K562 (cell line): ENCODE results near the gene RPTOR. TPM values are rescaled to one million over a fixed set of nuclear protein-coding genes. Genes with fewer than 3 reads are reported as not detected.

Source experiments
- ATAC-seq: fragments of 200-7000 bp; cut with Tn5 transposase; 3 replicates; pipeline ENCODE4 v1.9.1; 2020; ENCODE audit warnings: moderate library complexity
- BruUV-seq: library from RNA; stranded (reverse); fragments of 400-500 nt; replicated peaks from 2 replicates; lab custom pipeline; 2021; lab: Mats Ljungman, UMichigan
- CTCF ChIA-PET: fragments of 300-600 bp; formaldehyde crosslinking; extraction: SDS; loops from one replicate; lab custom pipeline; 2021; ENCODE audit warnings: low intra/inter-chr PET ratio; lab: Yijun Ruan, JAX
- POLR2A ChIA-PET: fragments of 300-600, 350-650 bp; sonication (Branson Sonifier 250); formaldehyde crosslinking; extraction: SDS; loops from one replicate; lab custom pipeline; 2021; ENCODE audit warnings: antibody characterized with exemption, inconsistent platforms; lab: Yijun Ruan, JAX
- DNase-seq, 4 experiments: peaks; one replicate each; pipeline versions ENCODE4 v3.0.0 to v3.0.0-alpha.2; 2011 to 2018; ENCODE audit warnings: low spot score in 3 of 4, mixed read lengths in 3 of 4; ENCODE audit errors: extremely low read depth in 1 of 4
- FAIRE-seq: peaks from 2 replicates; lab custom pipeline; 2011; peaks lifted over from hg19 to GRCh38; lab: Jason Lieb, UNC
- H2AFZ ChIP-seq: 2 replicates; pipeline ENCODE4 v1.6.0; 2011; ENCODE audit warnings: low read depth, low read length, control low read depth, inconsistent platforms
- H3K27ac ChIP-seq: fragments of 200-600 bp; 3 replicates; pipeline ENCODE4 v1.8.0; 2011; ENCODE audit warnings: low read depth, mild to moderate bottlenecking, control low read depth, inconsistent platforms, low read length, moderate library complexity, mixed read lengths; ENCODE audit errors: extremely low read depth
- H3K27me3 ChIP-seq, 2 experiments: fragments of 300-600 bp in 1 of 2; 2 replicates in 1 of 2; 3 replicates in 1 of 2; pipeline versions ENCODE4 v1.6.0 to v1.8.0; 2011; ENCODE audit warnings: inconsistent platforms in 2 of 2, low read length in 2 of 2, mild to moderate bottlenecking in 1 of 2, mixed read lengths in 1 of 2, moderate library complexity in 1 of 2; ENCODE audit not compliant: control insufficient read depth in 2 of 2, insufficient read depth in 2 of 2
- H3K36me3 ChIP-seq: fragments of 300-600 bp; 3 replicates; pipeline ENCODE4 v1.8.0; 2011; ENCODE audit warnings: mild to moderate bottlenecking, low read length, inconsistent platforms; ENCODE audit not compliant: control insufficient read depth, insufficient read depth
- H3K4me1 ChIP-seq, 2 experiments: fragments of 200-600 bp in 1 of 2; replicated peaks in 1 of 2; 2 replicates in 1 of 2; 3 replicates in 1 of 2; pipeline versions ENCODE4 v1.5.1 to v1.8.0; 2011; ENCODE audit warnings: inconsistent platforms in 2 of 2, low read length in 2 of 2, mild to moderate bottlenecking in 1 of 2, mixed read lengths in 1 of 2, moderate library complexity in 1 of 2; ENCODE audit not compliant: control insufficient read depth in 2 of 2, insufficient read depth in 2 of 2
- H3K4me2 ChIP-seq: 2 replicates; pipeline ENCODE4 v1.6.1; 2011; ENCODE audit warnings: low read length, control low read depth, inconsistent platforms, mixed read lengths; ENCODE audit not compliant: insufficient read depth
- H3K4me3 ChIP-seq: fragments of 200-600 bp; sonication (generic), shearing (Covaris generic); 2 replicates; pipeline ENCODE4 v1.5.1; 2016; ENCODE audit warnings: control low read depth, inconsistent platforms
- H3K79me2 ChIP-seq: fragments of 200-600 bp; 3 replicates; pipeline ENCODE4 v1.8.0; 2011; ENCODE audit warnings: low read length, inconsistent platforms; ENCODE audit not compliant: control insufficient read depth, insufficient read depth
- H3K9ac ChIP-seq, 2 experiments: 2 replicates each; pipeline versions ENCODE4 v1.6.0 to v1.6.1; 2011; ENCODE audit warnings: low read depth in 2 of 2, low read length in 2 of 2, control low read depth in 1 of 2, inconsistent platforms in 1 of 2, mild to moderate bottlenecking in 1 of 2, mixed read lengths in 1 of 2; ENCODE audit not compliant: insufficient read depth in 1 of 2
- H3K9me1 ChIP-seq: one replicate; pipeline ENCODE4 v1.6.0; 2011; ENCODE audit warnings: inconsistent platforms, mild to moderate bottlenecking, low read length, moderate library complexity; ENCODE audit not compliant: control insufficient read depth, insufficient read depth
- H3K9me3 ChIP-seq: replicated peaks from 2 replicates; pipeline ENCODE4 v1.5.1; 2011; ENCODE audit warnings: low read depth, low read length, inconsistent platforms; ENCODE audit not compliant: control insufficient read depth, insufficient read depth
- H4K20me1 ChIP-seq: replicated peaks from 2 replicates; pipeline ENCODE4 v1.6.1; 2011; ENCODE audit warnings: low read length, inconsistent platforms, mixed read lengths; ENCODE audit not compliant: control insufficient read depth, insufficient read depth
- ARNT ChIP-seq, 2 experiments: fragments of 450-650 bp; IDR thresholded peaks; 2 replicates each; pipeline ENCODE4 v1.6.1; 2016; ENCODE audit warnings: mild to moderate bottlenecking in 1 of 2
- LCOR ChIP-seq: sonication (generic); formaldehyde crosslinking; IDR thresholded peaks from 2 replicates; pipeline ENCODE4 v1.8.0; 2022; ENCODE audit warnings: mild to moderate bottlenecking, missing genetic modification reagents
- POLR3G ChIP-seq: IDR thresholded peaks from 2 replicates; pipeline ENCODE4 v1.6.1; 2011; ENCODE audit not compliant: insufficient read length, insufficient replicate concordance; ENCODE audit errors: extremely low read depth
- ZNF668 ChIP-seq: fragments of 250-450 bp; sonication (Bioruptor Pico); IDR thresholded peaks from 2 replicates; pipeline ENCODE4 v1.8.0; 2022; ENCODE audit warnings: mild to moderate bottlenecking, inconsistent platforms
- WGBS: fragments of 100-300 bp; shearing (Covaris generic); methylation state at CpG from one replicate; pipeline ENCODE4 v1.1.6; 2016; ENCODE audit warnings: low coverage, mixed read lengths; ENCODE audit not compliant: insufficient coverage; ENCODE audit errors: missing lambda C conversion rate; 5-methylcytosine and 5-hydroxymethylcytosine counted together
- in situ Hi-C: fragments of 300-500 bp; cut with MboI; formaldehyde crosslinking; loops from 4 replicates; pipeline ENCODE4 v1.15.0; 2018; ENCODE audit warnings: inconsistent platforms, mixed read lengths
- intact Hi-C: fragments of 100-400 bp; cut with micrococcal nuclease; formaldehyde crosslinking; loops from 2 replicates; pipeline ENCODE4 v1.14.2; 2022
- polyA plus RNA-seq, 8 experiments: library from polyadenylated mRNA; depleted of rRNA in 4 of 8; stranded (reverse) in 5 of 8; unstranded in 3 of 8; fragments of >200 nt; fragmentation: Nextera tagmentation in 2 of 8; fragmentation: Illumina TruSeq in 1 of 8; extraction: Ambion mirVana in 2 of 8; extraction: Trizol in 1 of 8; gene quantifications; 2 replicates each; pipeline versions ENCODE4 v1.2.1 to v1.2.3, GENCODE V29; 2011 to 2014; ENCODE audit warnings: inconsistent platforms in 1 of 8, missing spikeins in 1 of 8
- total RNA-seq, 7 experiments: library from RNA; depleted of rRNA in 6 of 7; stranded (reverse); fragments of >200 nt in 6 of 7; fragmentation: Illumina TruSeq in 2 of 7; extraction: Trizol in 2 of 7; gene quantifications; 2 replicates each; pipeline versions ENCODE4 v1.2.1 to v1.2.3, GENCODE V29; 2011 to 2021; ENCODE audit warnings: low replicate concordance in 1 of 7
- TF ChIP-seq, protein P1 (sequence below): fragments of 450-650 bp; formaldehyde crosslinking; IDR thresholded peaks from 2 replicates; pipeline ENCODE4 v1.4.0; 2022; ENCODE audit warnings: mild to moderate bottlenecking, moderate library complexity
- TF ChIP-seq, protein P2 (sequence below): sonication (generic); formaldehyde crosslinking; IDR thresholded peaks from 2 replicates; pipeline ENCODE4 v1.8.1; 2023; ENCODE audit warnings: mild to moderate bottlenecking, missing genetic modification reagents

Gene RPTOR
- total and polyA plus RNA-seq, 9 of the 15 experiments (the other 6 are each of a cell fraction or from before 2014, with no cell fraction given) = 0.24 to 54.1 (median 10.2) TPM

DNA sequence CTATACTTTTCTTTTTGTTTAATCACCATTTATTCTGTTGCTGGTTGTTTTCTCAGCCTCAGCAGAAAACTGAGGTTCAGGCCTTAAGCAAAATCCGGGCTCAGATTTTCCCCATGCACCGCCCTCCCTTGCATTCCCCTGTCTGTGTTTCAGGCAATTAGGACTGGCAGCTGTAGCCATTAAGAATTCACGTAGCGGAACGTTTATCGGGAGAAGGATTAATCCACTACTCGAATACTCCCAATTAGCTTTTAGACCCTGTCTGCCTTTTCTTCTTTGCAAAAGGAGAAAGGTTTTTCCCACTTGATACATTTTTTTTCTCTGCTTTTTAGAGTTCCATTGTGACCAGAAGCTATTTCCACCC lies 173.1 kb downstream of the RPTOR start:
- Histone ChIP-seq H3K36me3 (no peaks in the 10 kb centered on the region), H4K20me1 (peaks cover 10% of the 10 kb centered on the region)
- CTCF ChIA-PET = no interaction called here
- no peak for FAIRE-seq
- TF ChIP-seq ARNT (IDR thresholded peaks at IDR 0.05) (no peak), POLR3G (no peak), LCOR (CRISPR knock-in tag) (no peak), ZNF668 (CRISPR knock-in tag) (no peak)
- TF ChIP-seq, protein P1, sequence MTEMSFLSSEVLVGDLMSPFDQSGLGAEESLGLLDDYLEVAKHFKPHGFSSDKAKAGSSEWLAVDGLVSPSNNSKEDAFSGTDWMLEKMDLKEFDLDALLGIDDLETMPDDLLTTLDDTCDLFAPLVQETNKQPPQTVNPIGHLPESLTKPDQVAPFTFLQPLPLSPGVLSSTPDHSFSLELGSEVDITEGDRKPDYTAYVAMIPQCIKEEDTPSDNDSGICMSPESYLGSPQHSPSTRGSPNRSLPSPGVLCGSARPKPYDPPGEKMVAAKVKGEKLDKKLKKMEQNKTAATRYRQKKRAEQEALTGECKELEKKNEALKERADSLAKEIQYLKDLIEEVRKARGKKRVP = no peak
- TF ChIP-seq, protein P2, sequence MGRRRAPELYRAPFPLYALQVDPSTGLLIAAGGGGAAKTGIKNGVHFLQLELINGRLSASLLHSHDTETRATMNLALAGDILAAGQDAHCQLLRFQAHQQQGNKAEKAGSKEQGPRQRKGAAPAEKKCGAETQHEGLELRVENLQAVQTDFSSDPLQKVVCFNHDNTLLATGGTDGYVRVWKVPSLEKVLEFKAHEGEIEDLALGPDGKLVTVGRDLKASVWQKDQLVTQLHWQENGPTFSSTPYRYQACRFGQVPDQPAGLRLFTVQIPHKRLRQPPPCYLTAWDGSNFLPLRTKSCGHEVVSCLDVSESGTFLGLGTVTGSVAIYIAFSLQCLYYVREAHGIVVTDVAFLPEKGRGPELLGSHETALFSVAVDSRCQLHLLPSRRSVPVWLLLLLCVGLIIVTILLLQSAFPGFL (CRISPR knock-in tag) = no peak
- TF ChIP-seq, all 486 proteins: peak for 0
- Histone ChIP-seq H3K9me1 (no peaks in the 10 kb centered on the region), H3K4me3 (no peak overlapping the region), H3K27ac (no peak overlapping the region), H3K9ac (no peak overlapping the region), H2AFZ (no peak overlapping the region), H3K27me3 (no peaks in the 10 kb centered on the region), H3K79me2 (peaks cover 27% of the 10 kb centered on the region), H3K4me2 (no peak overlapping the region), H3K9me3 (no peaks in the 10 kb centered on the region), H3K4me1 (peaks cover 0 to 8% of the 10 kb centered on the region in 2 experiments; a peak in 2 of 5 replicates)
- no TSS peak for BruUV-seq
- POLR2A ChIA-PET = interaction anchor here (0.6 to 1.5 kb wide), 2 partner anchors 12 to 50 kb away, joined by 3 to 4 read pairs; no protein-coding TSS in a partner anchor
- ATAC-seq (no peak), DNase-seq (no peak)
- 88% methylated on average over 7 of the region's 7 CpGs for WGBS
- in situ Hi-C loops (no loop called here), intact Hi-C loops (no loop called here)
